ENCODE data around the gene CITED4. TPM values are rescaled to one million over a fixed set of nuclear protein-coding genes. Genes with fewer than 3 reads are reported as not detected.

CITED4 gene
- total RNA-seq, 1 donor from 2014 or later: 26.0 TPM

DNA sequence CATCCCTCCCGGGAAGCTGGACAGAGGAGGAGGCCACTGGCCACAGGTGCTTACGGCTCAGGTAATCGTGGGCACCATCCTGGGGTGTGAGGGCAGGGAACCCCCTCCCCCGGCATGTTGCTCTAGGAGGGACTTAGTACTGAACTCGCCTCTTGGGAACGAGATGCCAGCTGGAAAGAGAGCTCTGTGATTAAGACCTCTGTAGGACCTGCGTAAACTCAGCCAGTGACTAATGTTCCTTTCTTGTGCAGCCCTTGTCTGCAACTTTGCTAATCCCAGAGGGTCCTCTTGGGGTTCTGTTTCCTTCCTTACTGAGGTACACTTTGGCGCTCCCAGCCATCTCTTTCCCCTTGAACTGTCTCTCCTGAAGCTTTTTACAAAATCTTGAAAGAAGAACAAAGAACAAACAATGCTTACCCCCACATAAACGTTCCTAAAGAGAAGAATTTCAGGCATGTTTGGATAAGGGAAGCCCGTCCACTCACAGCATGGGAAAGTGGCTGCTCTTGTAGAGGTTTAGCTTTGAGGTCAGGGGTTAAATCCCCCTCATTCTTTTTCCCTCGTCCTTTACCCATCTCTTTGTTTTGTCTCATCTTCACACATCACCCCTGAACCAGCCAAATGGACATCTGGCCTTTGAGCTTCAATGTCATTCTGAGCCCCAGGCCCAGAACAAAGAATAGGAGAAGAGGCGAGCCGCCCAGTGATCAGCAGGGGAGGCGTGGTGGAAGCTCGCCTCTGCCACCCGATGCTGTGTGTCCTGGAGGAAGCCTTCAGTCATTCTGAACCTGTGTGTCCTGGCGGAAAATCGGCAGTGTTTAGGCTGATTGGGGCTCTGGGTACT lies 37.4 kb downstream of the CITED4 start:
- Mint-ChIP-seq H3K27me3 (ENCODE audit: unreplicated experiment) (no peaks in the 10 kb centered on the region), H3K4me3 (ENCODE audit: unreplicated experiment) (no peak overlapping the region), H3K4me1 (ENCODE audit: unreplicated experiment) (peaks cover 36% of the 10 kb centered on the region), H3K36me3 (ENCODE audit: unreplicated experiment) (no peaks in the 10 kb centered on the region), H3K27ac (ENCODE audit: unreplicated experiment) (peak overlapping the region; percentile 90), H3K9me3 (ENCODE audit: unreplicated experiment) (no peaks in the 10 kb centered on the region)
- TF ChIP-seq, protein P1, sequence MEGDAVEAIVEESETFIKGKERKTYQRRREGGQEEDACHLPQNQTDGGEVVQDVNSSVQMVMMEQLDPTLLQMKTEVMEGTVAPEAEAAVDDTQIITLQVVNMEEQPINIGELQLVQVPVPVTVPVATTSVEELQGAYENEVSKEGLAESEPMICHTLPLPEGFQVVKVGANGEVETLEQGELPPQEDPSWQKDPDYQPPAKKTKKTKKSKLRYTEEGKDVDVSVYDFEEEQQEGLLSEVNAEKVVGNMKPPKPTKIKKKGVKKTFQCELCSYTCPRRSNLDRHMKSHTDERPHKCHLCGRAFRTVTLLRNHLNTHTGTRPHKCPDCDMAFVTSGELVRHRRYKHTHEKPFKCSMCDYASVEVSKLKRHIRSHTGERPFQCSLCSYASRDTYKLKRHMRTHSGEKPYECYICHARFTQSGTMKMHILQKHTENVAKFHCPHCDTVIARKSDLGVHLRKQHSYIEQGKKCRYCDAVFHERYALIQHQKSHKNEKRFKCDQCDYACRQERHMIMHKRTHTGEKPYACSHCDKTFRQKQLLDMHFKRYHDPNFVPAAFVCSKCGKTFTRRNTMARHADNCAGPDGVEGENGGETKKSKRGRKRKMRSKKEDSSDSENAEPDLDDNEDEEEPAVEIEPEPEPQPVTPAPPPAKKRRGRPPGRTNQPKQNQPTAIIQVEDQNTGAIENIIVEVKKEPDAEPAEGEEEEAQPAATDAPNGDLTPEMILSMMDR (IDR thresholded peaks at IDR 0.05): no peak
- DNase-seq (ENCODE audit: extremely low spot score, unreplicated experiment): no peak

DNA sequence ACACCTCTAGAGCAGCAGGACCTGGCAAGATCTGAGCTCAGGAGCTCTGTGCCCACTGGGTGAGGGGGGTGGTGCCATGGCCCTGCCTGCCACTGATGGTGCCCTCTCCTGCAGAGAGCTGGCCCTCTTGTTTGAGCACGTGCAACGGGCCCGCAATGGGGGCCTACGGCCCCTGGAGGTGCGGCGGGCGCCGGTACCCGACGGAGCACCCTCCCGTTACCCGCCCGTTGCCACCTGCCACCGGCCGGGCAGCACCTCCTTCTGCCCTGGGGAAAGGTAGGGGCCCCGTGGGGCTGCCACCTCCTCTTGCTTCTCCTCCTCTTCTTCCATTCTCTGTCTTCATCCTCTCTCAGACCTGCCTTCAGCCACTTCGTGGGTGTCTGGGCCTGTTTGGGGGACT lies 38.2 kb downstream of the CITED4 start:
- Mint-ChIP-seq H3K36me3 (ENCODE audit: unreplicated experiment) (no peaks in the 10 kb centered on the region), H3K27me3 (ENCODE audit: unreplicated experiment) (no peaks in the 10 kb centered on the region), H3K4me3 (ENCODE audit: unreplicated experiment) (no peak overlapping the region), H3K27ac (ENCODE audit: unreplicated experiment) (peak overlapping the region; percentile 90), H3K4me1 (ENCODE audit: unreplicated experiment) (peaks cover 41% of the 10 kb centered on the region), H3K9me3 (ENCODE audit: unreplicated experiment) (no peaks in the 10 kb centered on the region)
- DNase-seq (ENCODE audit: extremely low spot score, unreplicated experiment): no peak
- TF ChIP-seq, protein P1 (IDR thresholded peaks at IDR 0.05): no peak

DNA sequence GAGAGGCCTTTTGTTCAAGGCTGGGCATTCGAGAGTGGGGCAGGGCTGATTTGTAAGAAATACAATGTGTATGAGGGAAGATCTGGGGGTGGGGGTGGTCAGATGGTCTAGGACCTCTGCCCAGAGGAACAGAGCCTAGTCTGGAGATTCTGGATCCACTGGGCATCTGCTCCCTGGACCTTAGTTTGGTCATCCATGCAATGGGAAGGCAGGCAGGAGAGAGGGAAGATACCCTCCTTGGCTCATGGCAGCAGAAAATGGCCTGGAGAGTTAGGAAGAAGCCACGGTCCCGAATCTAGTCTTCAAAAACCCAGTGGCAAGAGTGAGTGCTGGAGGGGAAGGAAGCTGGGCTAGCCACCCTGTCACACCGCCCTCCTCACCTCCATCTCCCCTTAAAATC lies 38.8 kb downstream of the CITED4 start:
- DNase-seq (ENCODE audit: extremely low spot score, unreplicated experiment): no peak
- TF ChIP-seq, protein P1 (IDR thresholded peaks at IDR 0.05): no peak
- Mint-ChIP-seq H3K4me3 (ENCODE audit: unreplicated experiment) (no peak overlapping the region), H3K27me3 (ENCODE audit: unreplicated experiment) (no peaks in the 10 kb centered on the region), H3K4me1 (ENCODE audit: unreplicated experiment) (peaks cover 46% of the 10 kb centered on the region), H3K36me3 (ENCODE audit: unreplicated experiment) (no peaks in the 10 kb centered on the region), H3K9me3 (ENCODE audit: unreplicated experiment) (no peaks in the 10 kb centered on the region), H3K27ac (ENCODE audit: unreplicated experiment) (no peak overlapping the region)

- H3K36me3 Mint-ChIP-seq (ENCODE audit: unreplicated experiment): no peaks in the 10 kb centered on the region
- H3K27ac Mint-ChIP-seq (ENCODE audit: unreplicated experiment): no peak overlapping the region
- H3K9me3 Mint-ChIP-seq (ENCODE audit: unreplicated experiment): no peaks in the 10 kb centered on the region
- H3K4me1 Mint-ChIP-seq (ENCODE audit: unreplicated experiment): peaks cover 49% of the 10 kb centered on the region
- H3K4me3 Mint-ChIP-seq (ENCODE audit: unreplicated experiment): no peak overlapping the region
- no peaks in the 10 kb centered on the region for H3K27me3 Mint-ChIP-seq (ENCODE audit: unreplicated experiment)
- no peak for DNase-seq (ENCODE audit: extremely low spot score, unreplicated experiment)
- TF ChIP-seq, protein P1 (IDR thresholded peaks at IDR 0.05): no peak
Observed at GRCh38 chr1:40822890-40823289, 39.3 kb downstream of the CITED4 start.

- Mint-ChIP-seq H3K27ac (ENCODE audit: unreplicated experiment) (no peak overlapping the region), H3K27me3 (ENCODE audit: unreplicated experiment) (no peaks in the 10 kb centered on the region), H3K4me1 (ENCODE audit: unreplicated experiment) (peaks cover 45% of the 10 kb centered on the region), H3K4me3 (ENCODE audit: unreplicated experiment) (no peak overlapping the region), H3K9me3 (ENCODE audit: unreplicated experiment) (no peaks in the 10 kb centered on the region), H3K36me3 (ENCODE audit: unreplicated experiment) (no peaks in the 10 kb centered on the region)
- DNase-seq (ENCODE audit: extremely low spot score, unreplicated experiment): no peak
- TF ChIP-seq, protein P1 (IDR thresholded peaks at IDR 0.05): no peak
Observed at GRCh38 chr1:40820911-40821693, 41.1 kb downstream of the CITED4 start.

Data from osteocyte (in vitro differentiated cells).